ENCODE results near the gene TEAD2. TPM values are rescaled to one million over a fixed set of nuclear protein-coding genes. Genes with fewer than 3 reads are reported as not detected.

Gene TEAD2
- total RNA-seq, 4 donors from 2014 or later = 3.8 to 12.4 (median 8.2) TPM

DNA sequence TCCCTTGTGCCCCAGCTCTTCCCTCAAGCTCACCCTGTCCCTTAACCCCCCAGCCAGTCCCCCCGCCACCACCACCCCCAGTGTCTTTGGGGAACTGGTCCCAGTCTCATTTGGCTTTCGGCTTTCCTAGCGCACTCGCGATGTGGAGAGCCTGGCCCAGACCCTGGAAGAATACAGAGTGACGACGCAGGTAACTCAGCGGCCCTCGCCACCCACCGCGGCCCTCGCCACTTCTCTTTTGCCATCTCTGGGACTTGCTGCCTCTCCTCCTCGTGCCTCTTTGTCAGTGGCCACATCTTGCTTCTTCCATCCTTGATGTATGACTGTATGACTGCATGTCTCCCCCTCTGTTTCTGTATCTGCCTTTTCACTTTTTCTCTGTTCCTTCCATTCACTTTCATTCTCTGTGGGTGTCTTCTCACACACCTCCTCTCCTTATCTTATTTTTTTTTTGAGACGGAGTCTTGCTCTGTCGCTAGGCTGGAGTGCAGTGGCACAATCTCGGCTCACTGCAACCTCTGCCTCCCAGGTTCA, 45.3 kb upstream of the TEAD2 start:
- H3K36me3 ChIP-seq = no peaks in the 10 kb centered on the region
- DNase-seq = no peak
- intact Hi-C loops (cut with DNase I) = no loop called here
- WGBS, 2 donors = 85 to 87% methylated on average over 15 to 16 of the region's 16 CpGs
- no peak overlapping the region for H3K27ac ChIP-seq
- no peak for TF ChIP-seq POLR2A (IDR thresholded peaks at IDR 0.05)
- no peaks in the 10 kb centered on the region for H3K4me1 ChIP-seq
- H3K27me3 ChIP-seq = no peaks in the 10 kb centered on the region
- H3K9me3 ChIP-seq = no peaks in the 10 kb centered on the region
- no peak overlapping the region for H3K4me3 ChIP-seq

DNA sequence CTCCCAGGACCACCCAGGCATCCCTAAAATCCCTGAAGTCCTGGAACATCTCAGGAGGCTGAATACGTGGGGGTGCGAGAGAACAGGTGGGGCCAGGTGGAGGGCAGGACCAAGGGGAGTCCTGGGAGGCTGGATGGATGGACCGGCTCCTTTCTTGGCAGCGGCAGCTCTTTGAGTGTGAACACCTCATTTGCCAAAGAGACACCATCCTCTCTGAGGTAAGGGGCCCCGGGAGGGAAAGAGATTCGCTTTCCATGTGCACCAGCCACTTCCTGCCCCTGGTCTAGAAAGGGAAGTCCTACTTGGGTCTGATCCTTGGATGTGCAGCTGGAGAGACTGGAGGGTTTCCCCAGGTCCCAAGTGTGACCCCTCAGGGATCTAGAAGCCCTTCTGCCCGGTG, 44.9 kb upstream of the TEAD2 start:
- WGBS, 2 donors = 61 to 70% methylated on average over 6 to 7 of the region's 7 CpGs
- no peak overlapping the region for H3K27ac ChIP-seq

DNA sequence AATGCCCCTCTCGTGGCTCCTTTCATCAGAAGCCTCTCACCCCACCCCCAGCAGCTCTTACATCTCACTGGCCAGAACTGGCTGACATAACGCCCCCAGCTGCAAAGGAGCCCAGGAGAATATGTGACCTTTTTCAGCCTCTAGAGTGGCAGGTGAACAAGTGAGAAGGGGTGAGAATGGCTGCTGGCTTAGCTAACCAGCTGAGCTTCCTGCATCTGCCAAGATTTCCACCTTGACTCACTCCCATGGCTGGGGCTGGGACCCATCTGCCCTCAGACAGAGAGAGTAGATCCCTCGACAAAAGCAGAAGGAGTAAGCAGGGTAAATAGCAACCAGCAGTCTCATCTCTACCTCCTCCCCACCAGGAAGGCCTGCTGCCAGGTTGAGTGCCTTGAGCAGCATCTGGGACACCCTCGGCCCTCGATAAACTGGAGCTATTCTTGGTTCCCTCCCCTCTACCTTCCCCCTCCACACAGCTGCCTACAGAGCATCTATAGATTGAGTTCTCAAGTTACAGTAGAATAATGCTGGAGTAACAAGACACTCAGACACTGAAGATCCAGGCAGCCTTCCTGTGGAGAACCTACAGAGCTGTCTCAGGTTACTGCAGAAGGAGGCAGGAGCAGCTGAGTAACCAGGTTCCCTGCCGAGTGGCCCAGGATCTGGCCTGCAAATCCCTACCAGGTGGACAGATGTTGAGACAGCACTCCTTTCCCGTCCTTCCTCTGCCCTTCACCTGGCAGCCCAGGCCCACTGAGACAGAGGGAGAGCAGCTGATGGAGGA, 41.4 kb upstream of the TEAD2 start:
- WGBS, 2 donors = 47 to 64% methylated on average over 5 to 6 of the region's 7 CpGs

More for the DNA sequence above, 44.9 kb upstream of the TEAD2 start:
- Histone ChIP-seq H3K9me3 (no peaks in the 10 kb centered on the region), H3K4me3 (no peak overlapping the region), H3K27me3 (no peaks in the 10 kb centered on the region), H3K36me3 (no peaks in the 10 kb centered on the region), H3K4me1 (no peaks in the 10 kb centered on the region)
- no peak for TF ChIP-seq POLR2A (IDR thresholded peaks at IDR 0.05)
- TF ChIP-seq, protein P1, sequence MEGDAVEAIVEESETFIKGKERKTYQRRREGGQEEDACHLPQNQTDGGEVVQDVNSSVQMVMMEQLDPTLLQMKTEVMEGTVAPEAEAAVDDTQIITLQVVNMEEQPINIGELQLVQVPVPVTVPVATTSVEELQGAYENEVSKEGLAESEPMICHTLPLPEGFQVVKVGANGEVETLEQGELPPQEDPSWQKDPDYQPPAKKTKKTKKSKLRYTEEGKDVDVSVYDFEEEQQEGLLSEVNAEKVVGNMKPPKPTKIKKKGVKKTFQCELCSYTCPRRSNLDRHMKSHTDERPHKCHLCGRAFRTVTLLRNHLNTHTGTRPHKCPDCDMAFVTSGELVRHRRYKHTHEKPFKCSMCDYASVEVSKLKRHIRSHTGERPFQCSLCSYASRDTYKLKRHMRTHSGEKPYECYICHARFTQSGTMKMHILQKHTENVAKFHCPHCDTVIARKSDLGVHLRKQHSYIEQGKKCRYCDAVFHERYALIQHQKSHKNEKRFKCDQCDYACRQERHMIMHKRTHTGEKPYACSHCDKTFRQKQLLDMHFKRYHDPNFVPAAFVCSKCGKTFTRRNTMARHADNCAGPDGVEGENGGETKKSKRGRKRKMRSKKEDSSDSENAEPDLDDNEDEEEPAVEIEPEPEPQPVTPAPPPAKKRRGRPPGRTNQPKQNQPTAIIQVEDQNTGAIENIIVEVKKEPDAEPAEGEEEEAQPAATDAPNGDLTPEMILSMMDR (IDR thresholded peaks at IDR 0.05) = no peak
- intact Hi-C loops (cut with DNase I) = no loop called here
- no peak for DNase-seq

DNA sequence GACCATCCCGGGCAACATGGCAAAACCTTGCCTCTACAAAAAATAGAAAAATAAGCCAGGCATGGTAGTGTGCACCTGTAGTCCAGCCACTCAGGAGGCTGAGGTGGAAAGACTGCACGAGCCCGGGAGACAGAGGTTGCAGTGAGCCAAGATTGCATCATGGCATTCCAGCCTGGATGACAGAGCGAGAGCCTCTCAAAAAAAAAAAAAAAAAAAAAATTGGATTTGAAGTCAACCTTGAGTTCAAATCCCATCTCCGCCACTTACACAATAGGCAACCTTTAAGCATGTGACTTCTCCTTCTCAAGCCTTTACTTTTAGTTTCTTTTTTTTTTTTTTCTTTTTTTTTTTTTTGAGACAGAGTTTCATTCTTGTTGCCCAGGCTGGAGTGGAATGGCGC, 37.8 kb upstream of the TEAD2 start:
- Histone ChIP-seq H3K4me1 (no peaks in the 10 kb centered on the region), H3K4me3 (no peak overlapping the region), H3K9me3 (no peaks in the 10 kb centered on the region), H3K36me3 (no peaks in the 10 kb centered on the region), H3K27ac (no peak overlapping the region), H3K27me3 (peaks cover 0 to 11% (median 0%) of the 10 kb centered on the region in 4 donors)
- TF ChIP-seq, protein P1 (IDR thresholded peaks at IDR 0.05) = no peak
- TF ChIP-seq POLR2A (IDR thresholded peaks at IDR 0.05) = no peak
- DNase-seq = no peak
- WGBS, 2 donors = 79 to 82% methylated on average over 6 of the region's 6 CpGs
- intact Hi-C loops (cut with DNase I) = no loop called here

More for the DNA sequence above, 41.4 kb upstream of the TEAD2 start:
- Histone ChIP-seq H3K4me1 (no peaks in the 10 kb centered on the region), H3K27ac (no peak overlapping the region), H3K36me3 (no peaks in the 10 kb centered on the region), H3K9me3 (no peaks in the 10 kb centered on the region), H3K4me3 (no peak overlapping the region), H3K27me3 (no peaks in the 10 kb centered on the region)
- TF ChIP-seq, protein P1 (IDR thresholded peaks at IDR 0.05) = no peak
- no peak for TF ChIP-seq POLR2A (IDR thresholded peaks at IDR 0.05)
- intact Hi-C loops (cut with DNase I) = no loop called here
- DNase-seq = no peak

DNA sequence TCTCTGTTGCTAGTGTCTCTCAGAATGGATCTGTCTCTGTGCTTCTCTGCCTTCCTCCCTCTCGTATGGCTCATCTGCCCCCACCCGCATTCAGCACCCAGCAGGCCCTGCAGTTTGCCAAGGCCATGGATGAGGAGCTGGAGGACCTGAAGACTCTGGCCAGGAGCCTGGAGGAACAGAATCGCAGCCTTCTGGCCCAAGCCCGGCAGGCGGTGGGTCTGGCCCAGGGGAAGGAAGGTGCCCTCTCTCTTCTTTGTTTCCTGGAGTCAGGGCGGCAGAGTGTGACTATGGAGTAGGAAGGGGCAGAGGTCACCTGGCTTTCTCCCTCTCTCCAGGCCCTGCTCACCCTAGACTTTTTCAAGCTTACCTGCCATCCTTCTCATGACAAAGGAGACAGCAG, 36.7 kb upstream of the TEAD2 start:
- intact Hi-C loops (cut with DNase I) = no loop called here
- Histone ChIP-seq H3K36me3 (no peaks in the 10 kb centered on the region), H3K27me3 (peaks cover 0 to 22% (median 0%) of the 10 kb centered on the region in 4 donors), H3K9me3 (no peaks in the 10 kb centered on the region), H3K4me3 (no peak overlapping the region), H3K4me1 (no peaks in the 10 kb centered on the region), H3K27ac (no peak overlapping the region)
- TF ChIP-seq, protein P1 (IDR thresholded peaks at IDR 0.05) = no peak
- WGBS, 2 donors = 85 to 100% methylated on average over 1 to 6 of the region's 6 CpGs
- DNase-seq = no peak

Data from esophagus squamous epithelium (tissue), 5 donors.